Keratinocyte (primary cell): ENCODE results near the gene EFTUD2. TPM values are rescaled to one million over a fixed set of nuclear protein-coding genes. Genes with fewer than 3 reads are reported as not detected.

Experiments used
- DNase-seq: peaks from one replicate; pipeline ENCODE4 v3.0.0-alpha.2; 2011; ENCODE audit warnings: low read depth, missing footprints, low spot score
- FAIRE-seq: peaks from 2 replicates; lab custom pipeline; 2011; peaks lifted over from hg19 to GRCh38; lab: Jason Lieb, UNC
- H2AFZ ChIP-seq: 2 replicates; pipeline ENCODE4 v1.6.0; 2012; ENCODE audit warnings: low read length, control low read depth, inconsistent platforms; ENCODE audit not compliant: control insufficient read depth
- H3K27ac ChIP-seq: 2 replicates; pipeline ENCODE4 v1.5.1; 2011; ENCODE audit warnings: low read length; ENCODE audit not compliant: control insufficient read depth, insufficient read depth
- H3K27me3 ChIP-seq: 3 replicates; pipeline ENCODE4 v1.6.0; 2011; ENCODE audit warnings: low read length; ENCODE audit not compliant: control insufficient read depth, insufficient read depth; ENCODE audit errors: extremely low read depth
- H3K36me3 ChIP-seq, 2 experiments: 2 replicates in 1 of 2; 3 replicates in 1 of 2; pipeline ENCODE4 v1.5.1; 2011; ENCODE audit warnings: low read length in 2 of 2, mild to moderate bottlenecking in 1 of 2; ENCODE audit not compliant: control insufficient read depth in 2 of 2, insufficient read depth in 2 of 2; ENCODE audit errors: extremely low read depth in 1 of 2
- H3K4me1 ChIP-seq: 3 replicates; pipeline ENCODE4 v1.5.1; 2011; ENCODE audit warnings: low read length; ENCODE audit not compliant: control insufficient read depth, insufficient read depth; ENCODE audit errors: extremely low read depth
- H3K4me2 ChIP-seq: 3 replicates; pipeline ENCODE4 v1.6.0; 2011; ENCODE audit warnings: low read depth, low read length; ENCODE audit not compliant: control insufficient read depth, insufficient read depth; ENCODE audit errors: extremely low read depth
- H3K4me3 ChIP-seq, 3 experiments: fragments of 200-600 bp in 1 of 3; sonication (generic) in 1 of 3; 2 replicates in 2 of 3; 3 replicates in 1 of 3; pipeline ENCODE4 v1.5.1; 2011 to 2016; ENCODE audit warnings: low read length in 3 of 3, mild to moderate bottlenecking in 3 of 3, control low read depth in 2 of 3, inconsistent platforms in 1 of 3, low read depth in 1 of 3, mixed read lengths in 1 of 3, mixed run types in 1 of 3, moderate library complexity in 1 of 3; ENCODE audit not compliant: control insufficient read depth in 2 of 3, insufficient read depth in 2 of 3; ENCODE audit errors: extremely low read depth in 1 of 3
- H3K79me2 ChIP-seq: 2 replicates; pipeline ENCODE4 v1.6.0; 2012; ENCODE audit warnings: low read length; ENCODE audit not compliant: control insufficient read depth, insufficient read depth
- H3K9ac ChIP-seq: 3 replicates; pipeline ENCODE4 v1.6.0; 2011; ENCODE audit warnings: low read length; ENCODE audit not compliant: control insufficient read depth, insufficient read depth; ENCODE audit errors: extremely low read depth
- H3K9me1 ChIP-seq: 3 replicates; pipeline ENCODE4 v1.6.0; 2011; ENCODE audit warnings: low read length; ENCODE audit not compliant: control insufficient read depth, insufficient read depth; ENCODE audit errors: extremely low read depth
- H3K9me3 ChIP-seq: 2 replicates; pipeline ENCODE4 v1.5.1; 2012; ENCODE audit warnings: low read depth, low read length; ENCODE audit not compliant: control insufficient read depth
- H4K20me1 ChIP-seq: 3 replicates; pipeline ENCODE4 v1.6.0; 2011; ENCODE audit warnings: low read length; ENCODE audit not compliant: control insufficient read depth, insufficient read depth; ENCODE audit errors: extremely low read depth
- EZH2 ChIP-seq: IDR thresholded peaks from one replicate; pipeline ENCODE4 v1.6.1; 2012; ENCODE audit warnings: inconsistent platforms, mild to moderate bottlenecking, low read length, moderate library complexity
- dilution Hi-C: fragments of 300-500 bp; cut with MboI; formaldehyde crosslinking; loops from one replicate; pipeline ENCODE4 v1.7.0; 2020; ENCODE audit warnings: low sequenced_read_pairs; ENCODE audit not compliant: extremely low pct_ligation_motif_present
- polyA plus RNA-seq, 5 experiments: library from polyadenylated mRNA; depleted of rRNA in 3 of 5; stranded (reverse) in 3 of 5; stranded (forward) in 1 of 5; unstranded in 1 of 5; fragments of >200 nt; gene quantifications; 1 replicate in 1 of 5; 2 replicates in 3 of 5; 3 replicates in 1 of 5; pipeline versions ENCODE4 v1.2.1 to v1.2.3, GENCODE V29; 2011 to 2012; ENCODE audit warnings: missing spikeins in 2 of 5, low read depth in 1 of 5, low replicate concordance in 1 of 5
- TF ChIP-seq, protein P1 (sequence below), 3 experiments: IDR thresholded peaks in 1 of 3; conservative IDR thresholded peaks in 1 of 3; optimal IDR thresholded peaks in 1 of 3; 2 replicates in 2 of 3; 3 replicates in 1 of 3; pipeline versions ENCODE3 to v1.5.1; 2011; ENCODE audit warnings: low read length in 3 of 3, mild to moderate bottlenecking in 3 of 3, moderate library complexity in 2 of 3, control low read depth in 1 of 3, inconsistent platforms in 1 of 3; ENCODE audit not compliant: insufficient read depth in 2 of 3; ENCODE audit errors: extremely low read depth in 1 of 3

Gene EFTUD2
- polyA plus RNA-seq, 1 donor (not counting 4 experiments of a cell fraction or from before 2014, with no cell fraction given): 160 TPM

DNA sequence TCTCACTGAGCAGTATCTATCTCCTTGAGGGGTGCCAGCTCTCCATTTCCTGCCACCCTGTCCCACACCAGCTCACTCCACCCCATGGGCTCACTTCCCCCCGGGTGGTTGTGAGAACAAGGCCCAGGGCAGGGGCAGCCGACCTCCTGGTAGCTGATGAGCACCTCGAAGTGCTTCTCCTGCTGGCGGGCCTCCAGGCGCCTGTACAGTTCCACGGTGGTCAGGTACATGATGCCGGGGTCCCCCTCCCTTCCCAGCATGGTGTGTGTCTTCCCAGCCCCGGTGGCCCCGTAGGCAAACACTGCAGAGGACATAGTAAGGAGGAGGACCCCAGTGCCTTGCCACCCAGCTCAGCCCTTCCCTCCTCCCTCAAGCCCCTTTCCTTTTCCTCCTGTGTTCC, 35.9 kb upstream of the EFTUD2 start:
- no peak overlapping the region for H2AFZ ChIP-seq
- H3K27ac ChIP-seq: no peak overlapping the region
- no peaks in the 10 kb centered on the region for H3K9me3 ChIP-seq
- H3K4me3 ChIP-seq: no peak overlapping the region
- DNase-seq (no peak), FAIRE-seq (no peak)
- dilution Hi-C loops: no loop called here
- H3K4me1 ChIP-seq: peaks cover 3% of the 10 kb centered on the region
- TF ChIP-seq EZH2: no peak
- TF ChIP-seq, protein P1, sequence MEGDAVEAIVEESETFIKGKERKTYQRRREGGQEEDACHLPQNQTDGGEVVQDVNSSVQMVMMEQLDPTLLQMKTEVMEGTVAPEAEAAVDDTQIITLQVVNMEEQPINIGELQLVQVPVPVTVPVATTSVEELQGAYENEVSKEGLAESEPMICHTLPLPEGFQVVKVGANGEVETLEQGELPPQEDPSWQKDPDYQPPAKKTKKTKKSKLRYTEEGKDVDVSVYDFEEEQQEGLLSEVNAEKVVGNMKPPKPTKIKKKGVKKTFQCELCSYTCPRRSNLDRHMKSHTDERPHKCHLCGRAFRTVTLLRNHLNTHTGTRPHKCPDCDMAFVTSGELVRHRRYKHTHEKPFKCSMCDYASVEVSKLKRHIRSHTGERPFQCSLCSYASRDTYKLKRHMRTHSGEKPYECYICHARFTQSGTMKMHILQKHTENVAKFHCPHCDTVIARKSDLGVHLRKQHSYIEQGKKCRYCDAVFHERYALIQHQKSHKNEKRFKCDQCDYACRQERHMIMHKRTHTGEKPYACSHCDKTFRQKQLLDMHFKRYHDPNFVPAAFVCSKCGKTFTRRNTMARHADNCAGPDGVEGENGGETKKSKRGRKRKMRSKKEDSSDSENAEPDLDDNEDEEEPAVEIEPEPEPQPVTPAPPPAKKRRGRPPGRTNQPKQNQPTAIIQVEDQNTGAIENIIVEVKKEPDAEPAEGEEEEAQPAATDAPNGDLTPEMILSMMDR (optimal IDR thresholded peaks at IDR 0.05 in 1 of 3, IDR thresholded peaks at IDR 0.05 in 1 of 3, conservative IDR thresholded peaks at IDR 0.05 in 1 of 3; ENCODE audit: extremely low read depth in 1 of 3, insufficient read depth in 2 of 3, low read length in 3 of 3): no peak
- no peaks in the 10 kb centered on the region for H3K9me1 ChIP-seq
- H4K20me1 ChIP-seq: no peaks in the 10 kb centered on the region
- H3K36me3 ChIP-seq: peaks cover 0 to 34% of the 10 kb centered on the region in 2 experiments
- no peak overlapping the region for H3K4me2 ChIP-seq
- peaks cover 29% of the 10 kb centered on the region for H3K79me2 ChIP-seq
- H3K9ac ChIP-seq: no peak overlapping the region
- H3K27me3 ChIP-seq: no peaks in the 10 kb centered on the region

DNA sequence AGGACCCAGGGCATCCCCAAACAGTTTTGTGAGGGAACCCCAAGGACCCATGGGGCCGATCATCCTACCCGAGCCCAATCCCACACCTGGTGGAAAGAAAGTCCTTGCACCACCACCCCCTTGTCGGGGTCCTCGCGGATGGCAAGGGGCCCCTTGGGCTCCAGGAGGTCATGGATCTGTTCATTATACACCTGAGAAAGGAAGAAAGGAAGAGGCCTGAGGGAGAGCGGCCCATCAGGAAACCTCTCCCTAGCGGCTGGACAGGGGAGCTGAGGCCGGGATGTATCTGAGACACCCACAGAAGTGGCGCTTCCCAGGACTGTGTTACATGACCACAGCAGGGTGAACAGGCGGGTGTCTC, 35.5 kb upstream of the EFTUD2 start:
- Histone ChIP-seq H3K9ac (no peak overlapping the region), H3K9me3 (no peaks in the 10 kb centered on the region), H3K27me3 (no peaks in the 10 kb centered on the region), H3K27ac (no peak overlapping the region), H3K79me2 (peaks cover 25% of the 10 kb centered on the region), H4K20me1 (no peaks in the 10 kb centered on the region), H2AFZ (no peak overlapping the region), H3K36me3 (peaks cover 0 to 37% of the 10 kb centered on the region in 2 experiments), H3K4me3 (no peak overlapping the region), H3K9me1 (no peaks in the 10 kb centered on the region), H3K4me2 (no peak overlapping the region), H3K4me1 (no peaks in the 10 kb centered on the region)
- dilution Hi-C loops: no loop called here
- FAIRE-seq (no peak), DNase-seq (no peak)
- TF ChIP-seq, protein P1 (optimal IDR thresholded peaks at IDR 0.05 in 1 of 3, IDR thresholded peaks at IDR 0.05 in 1 of 3, conservative IDR thresholded peaks at IDR 0.05 in 1 of 3; ENCODE audit: extremely low read depth in 1 of 3, insufficient read depth in 2 of 3, low read length in 3 of 3): no peak
- no peak for TF ChIP-seq EZH2
